Suprapubic skin (tissue), 4 donors: Measurements from ENCODE around the gene SERAC1. TPM values are rescaled to one million over a fixed set of nuclear protein-coding genes. Genes with fewer than 3 reads are reported as not detected.
"Not testable (repeated sequence)": the region's sequence is repeated elsewhere in the genome, so short reads cannot be mapped to it uniquely, and the experiment has no call there.

Experiments used
- DNase-seq, 2 donors: peaks; one replicate each; pipeline ENCODE4 v3.0.0-alpha.2; 2019; ENCODE audit warnings: low spot score in 2 of 2
- H3K27ac ChIP-seq: fragments of 200-600 bp; sonication (generic); one replicate; pipeline ENCODE4 v1.5.1; 2019
- H3K27me3 ChIP-seq: fragments of 200-600 bp; sonication (generic); one replicate; pipeline ENCODE4 v1.5.1; 2019
- H3K36me3 ChIP-seq: fragments of 200-600 bp; sonication (generic); one replicate; pipeline ENCODE4 v1.5.1; 2019
- H3K4me1 ChIP-seq: fragments of 200-600 bp; sonication (generic); one replicate; pipeline ENCODE4 v1.5.1; 2019
- H3K4me3 ChIP-seq: fragments of 200-600 bp; sonication (generic); one replicate; pipeline ENCODE4 v1.5.1; 2019; ENCODE audit warnings: mild to moderate bottlenecking
- H3K9me3 ChIP-seq: fragments of 200-600 bp; sonication (generic); one replicate; pipeline ENCODE4 v1.5.1; 2019
- CTCF ChIP-seq, 2 donors: fragments of 200-600 bp in 1 of 2; fragments of 450-650 bp in 1 of 2; sonication (generic) in 1 of 2; IDR thresholded peaks; one replicate each; pipeline ENCODE4 v1.5.1; 2016 to 2019; ENCODE audit warnings: antibody characterized with exemption in 2 of 2, mild to moderate bottlenecking in 1 of 2, moderate library complexity in 1 of 2
- EP300 ChIP-seq: sonication (generic); formaldehyde crosslinking; IDR thresholded peaks from one replicate; pipeline ENCODE4 v1.6.1; 2017; ENCODE audit warnings: antibody characterized with exemption
- POLR2A ChIP-seq, 2 donors: fragments of 450-650 bp; IDR thresholded peaks; one replicate each; pipeline ENCODE4 v1.6.1; 2017; ENCODE audit warnings: antibody characterized with exemption in 2 of 2, mild to moderate bottlenecking in 2 of 2, moderate library complexity in 2 of 2
- POLR2AphosphoS5 ChIP-seq, 3 donors: sonication (generic); formaldehyde crosslinking; IDR thresholded peaks; one replicate each; pipeline ENCODE4 v1.6.1; 2017; ENCODE audit warnings: antibody characterized with exemption in 3 of 3
- WGBS: methylation state at CpG from one replicate; pipeline ENCODE4 v1.1.5; 2018; 5-methylcytosine and 5-hydroxymethylcytosine counted together
- total RNA-seq, 4 donors: library from RNA; depleted of rRNA; stranded (reverse); fragments of >200 nt; gene quantifications; one replicate each; pipeline ENCODE4 v1.1.0, GENCODE V29; 2016

SERAC1 gene
- total RNA-seq, 4 donors from 2014 or later: 7.8 to 11.0 (median 8.7) TPM

- no peaks in the 10 kb centered on the region for H3K27me3 ChIP-seq
- peaks cover 5% of the 10 kb centered on the region for H3K36me3 ChIP-seq
- no peak for TF ChIP-seq POLR2A (IDR thresholded peaks at IDR 0.05)
- no peak for TF ChIP-seq CTCF (IDR thresholded peaks at IDR 0.05)
- no peak for TF ChIP-seq EP300
- no peak for TF ChIP-seq POLR2AphosphoS5 (IDR thresholded peaks at IDR 0.05)
- no peaks in the 10 kb centered on the region for H3K4me1 ChIP-seq
- 75% methylated on average over 2 of the region's 2 CpGs for WGBS
- no peak overlapping the region for H3K27ac ChIP-seq
- H3K4me3 ChIP-seq: no peak overlapping the region
- no peak for DNase-seq
- no peaks in the 10 kb centered on the region for H3K9me3 ChIP-seq
Observed at GRCh38 chr6:158158123-158158522, 9.9 kb downstream of the SERAC1 start.

DNA sequence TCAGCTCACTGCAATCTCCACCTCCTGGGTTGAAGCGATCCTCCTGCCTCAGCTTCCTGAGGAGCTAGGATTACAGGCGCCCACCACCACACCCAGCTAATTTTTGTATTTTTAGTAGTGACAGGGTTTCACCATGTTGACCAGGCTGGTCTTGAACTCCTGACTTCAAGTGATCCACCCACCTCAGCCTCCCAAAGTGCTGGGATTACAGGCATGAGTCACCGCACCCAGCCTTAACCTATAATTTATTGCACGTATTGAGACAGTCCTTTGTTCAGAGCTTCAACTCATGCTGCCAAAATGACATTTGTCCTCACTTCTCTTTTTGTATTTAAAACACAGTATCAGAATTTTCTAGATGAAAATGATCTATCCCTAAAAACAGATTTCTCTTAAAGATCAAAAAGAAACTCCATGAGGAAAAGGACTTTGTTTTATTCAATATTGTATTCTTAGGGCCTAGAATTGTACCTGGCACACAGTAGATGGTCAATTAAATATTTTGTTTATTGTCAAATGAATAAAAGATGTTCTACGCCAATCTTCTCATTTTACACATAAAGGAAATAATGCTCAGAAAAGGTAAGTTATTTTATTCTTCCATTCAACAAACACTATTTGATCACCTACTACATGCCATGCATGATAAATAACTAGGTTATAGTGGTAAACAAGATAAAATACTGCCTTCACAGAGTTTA is 10.8 kb downstream of the SERAC1 start:
- Histone ChIP-seq H3K27me3 (no peaks in the 10 kb centered on the region), H3K9me3 (no peaks in the 10 kb centered on the region), H3K4me1 (no peaks in the 10 kb centered on the region), H3K4me3 (no peak overlapping the region), H3K27ac (no peak overlapping the region), H3K36me3 (peaks cover 5% of the 10 kb centered on the region)
- no peak for DNase-seq
- 86% methylated on average over 5 of the region's 5 CpGs for WGBS
- TF ChIP-seq CTCF (IDR thresholded peaks at IDR 0.05): no peak
- TF ChIP-seq EP300: no peak
- TF ChIP-seq POLR2AphosphoS5 (IDR thresholded peaks at IDR 0.05): no peak
- no peak for TF ChIP-seq POLR2A (IDR thresholded peaks at IDR 0.05)

DNA sequence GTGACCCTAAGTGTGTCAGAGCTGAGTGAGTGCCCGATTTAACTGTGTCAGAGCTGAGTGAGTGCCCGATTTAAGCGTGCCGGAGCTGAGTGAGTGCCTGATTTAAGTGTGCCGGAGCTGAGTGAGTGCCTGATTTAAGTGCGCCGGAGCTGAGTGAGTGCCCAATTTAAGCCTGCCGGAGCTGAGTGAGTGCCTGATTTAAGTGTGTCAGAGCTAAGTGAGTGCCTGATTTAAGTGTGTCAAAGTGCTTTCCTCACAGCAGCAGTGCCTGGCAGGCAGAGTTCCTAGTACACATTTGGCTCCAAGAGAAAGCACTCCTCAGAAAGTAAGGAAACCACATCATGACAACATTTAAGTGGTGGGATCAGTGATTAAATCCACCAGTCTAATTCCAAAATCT is 13.2 kb downstream of the SERAC1 start:
- WGBS: 89% methylated on average over 8 of the region's 8 CpGs
- no peak for TF ChIP-seq POLR2A (IDR thresholded peaks at IDR 0.05)
- no peak for TF ChIP-seq CTCF (IDR thresholded peaks at IDR 0.05)
- TF ChIP-seq POLR2AphosphoS5 (IDR thresholded peaks at IDR 0.05): no peak
- no peak for TF ChIP-seq EP300
- DNase-seq: no peak
- no peaks in the 10 kb centered on the region for H3K27me3 ChIP-seq
- no peaks in the 10 kb centered on the region for H3K9me3 ChIP-seq
- no peaks in the 10 kb centered on the region for H3K4me1 ChIP-seq
- H3K4me3 ChIP-seq: no peak overlapping the region
- no peak overlapping the region for H3K27ac ChIP-seq
- peaks cover 10% of the 10 kb centered on the region for H3K36me3 ChIP-seq

GRCh38 chr6:158153576-158153975 is 14.5 kb downstream of the SERAC1 start:
- Histone ChIP-seq H3K36me3 (peaks cover 12% of the 10 kb centered on the region), H3K27me3 (no peaks in the 10 kb centered on the region), H3K4me1 (no peaks in the 10 kb centered on the region), H3K27ac (no peak overlapping the region), H3K4me3 (no peak overlapping the region), H3K9me3 (no peaks in the 10 kb centered on the region)
- TF ChIP-seq POLR2A (IDR thresholded peaks at IDR 0.05): no peak
- TF ChIP-seq EP300: no peak
- no peak for TF ChIP-seq POLR2AphosphoS5 (IDR thresholded peaks at IDR 0.05)
- no peak for TF ChIP-seq CTCF (IDR thresholded peaks at IDR 0.05)
- WGBS: 88% methylated on average over 3 of the region's 3 CpGs
- DNase-seq: no peak

DNA sequence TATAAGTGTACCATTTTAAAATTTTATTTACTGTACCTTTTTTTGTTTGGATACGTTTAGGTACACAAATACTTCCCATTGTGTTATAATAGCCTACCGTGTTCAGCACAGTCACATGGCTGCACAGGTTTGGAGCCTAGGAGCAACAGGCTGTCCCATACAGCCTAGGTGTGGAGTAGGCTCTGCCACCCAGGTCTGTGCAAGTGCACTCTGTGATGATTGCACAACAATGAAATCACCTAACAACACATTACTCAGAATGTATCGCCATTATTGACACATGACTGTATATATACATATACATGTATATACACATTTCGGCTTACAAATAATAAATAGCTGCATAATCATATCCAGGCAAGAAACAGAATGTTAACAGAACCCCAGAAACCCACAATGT is 15.4 kb downstream of the SERAC1 start:
- peaks cover 9% of the 10 kb centered on the region for H3K36me3 ChIP-seq
- TF ChIP-seq POLR2A (IDR thresholded peaks at IDR 0.05): no peak
- TF ChIP-seq EP300: no peak
- TF ChIP-seq CTCF (IDR thresholded peaks at IDR 0.05): no peak
- no peak for TF ChIP-seq POLR2AphosphoS5 (IDR thresholded peaks at IDR 0.05)
- no peak overlapping the region for H3K4me3 ChIP-seq
- WGBS: 81% methylated on average over 4 of the region's 4 CpGs
- H3K27me3 ChIP-seq: no peaks in the 10 kb centered on the region
- no peaks in the 10 kb centered on the region for H3K9me3 ChIP-seq
- H3K4me1 ChIP-seq: no peaks in the 10 kb centered on the region
- no peak for DNase-seq
- H3K27ac ChIP-seq: peak overlapping the region; percentile 23

DNA sequence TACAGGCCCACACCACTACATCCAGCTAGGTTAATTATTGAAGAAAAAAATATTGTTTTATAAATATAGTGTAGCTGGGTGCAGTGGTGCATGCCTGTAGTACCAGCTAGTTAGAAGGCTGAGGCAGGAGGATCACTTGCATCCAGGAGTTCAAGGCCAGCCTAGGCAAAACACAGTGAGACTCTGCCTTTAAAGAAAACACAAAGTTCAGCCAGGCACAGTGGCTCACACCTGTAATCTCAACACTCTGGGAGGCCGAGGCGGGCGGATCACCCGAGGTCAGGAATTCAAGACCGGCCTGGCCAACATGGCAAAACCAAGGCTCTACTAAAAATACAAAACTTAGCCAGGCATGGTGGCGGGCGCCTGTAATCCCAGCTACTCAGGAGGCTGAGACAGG is 16.0 kb downstream of the SERAC1 start:
- DNase-seq, H3K36me3 ChIP-seq, H3K27ac ChIP-seq, H3K9me3 ChIP-seq, H3K27me3 ChIP-seq, H3K4me3 ChIP-seq, H3K4me1 ChIP-seq: not testable (repeated sequence)
- WGBS: 98% methylated on average over 7 of the region's 7 CpGs
